HG03097 (cell line): ENCODE results near the gene RPTOR.

Experiments used
- ATAC-seq: cut with Tn5 transposase; IDR thresholded peaks from one replicate; pipeline ENCODE4 v1.9.1; 2021; ENCODE audit not compliant: unreplicated experiment, low FRiP score

Gene RPTOR

GRCh38 chr17:80835816-80836657 lies 291.4 kb downstream of the RPTOR start:
- no peak for ATAC-seq

- no peak for ATAC-seq
Observed at GRCh38 chr17:80836658-80836965, 292.0 kb downstream of the RPTOR start.

GRCh38 chr17:80836971-80837481 lies 292.4 kb downstream of the RPTOR start:
- no peak for ATAC-seq

- ATAC-seq: no peak
Observed at GRCh38 chr17:80837711-80838110, 293.1 kb downstream of the RPTOR start.

GRCh38 chr17:80838311-80839025 lies 293.8 kb downstream of the RPTOR start:
- no peak for ATAC-seq

GRCh38 chr17:80839026-80839345 lies 294.3 kb downstream of the RPTOR start:
- no peak for ATAC-seq

GRCh38 chr17:80839511-80839941 lies 294.9 kb downstream of the RPTOR start:
- ATAC-seq: no peak

GRCh38 chr17:80839970-80840369 lies 295.3 kb downstream of the RPTOR start:
- no peak for ATAC-seq

GRCh38 chr17:80842456-80843013 lies 297.9 kb downstream of the RPTOR start:
- ATAC-seq: no peak

- no peak for ATAC-seq
Observed at GRCh38 chr17:80843741-80844156, 299.1 kb downstream of the RPTOR start.

- no peak for ATAC-seq
Observed at GRCh38 chr17:80844418-80844990, 299.9 kb downstream of the RPTOR start.

GRCh38 chr17:80845069-80845862 lies 300.6 kb downstream of the RPTOR start:
- no peak for ATAC-seq

- no peak for ATAC-seq
Observed at GRCh38 chr17:80845863-80846671, 301.4 kb downstream of the RPTOR start.

GRCh38 chr17:80846932-80847331 lies 302.3 kb downstream of the RPTOR start:
- ATAC-seq: no peak

GRCh38 chr17:80847496-80848230 lies 303.0 kb downstream of the RPTOR start:
- ATAC-seq: no peak

- no peak for ATAC-seq
Observed at GRCh38 chr17:80848449-80849102, 303.9 kb downstream of the RPTOR start.

GRCh38 chr17:80849119-80849518 lies 304.5 kb downstream of the RPTOR start:
- ATAC-seq: no peak

- no peak for ATAC-seq
Observed at GRCh38 chr17:80850109-80850508, 305.5 kb downstream of the RPTOR start.
